Mononuclear cell (primary cell): ENCODE measurements around the gene LRRN2. TPM values are rescaled to one million over a fixed set of nuclear protein-coding genes. Genes with fewer than 3 reads are reported as not detected.
"Not testable (repeated sequence)": the region's sequence is repeated elsewhere in the genome, so short reads cannot be mapped to it uniquely, and the experiment has no call there.

Experiments
- H3K27me3 ChIP-seq: 2 replicates; pipeline ENCODE4 v1.6.0; 2011; ENCODE audit warnings: low read length, control low read depth; ENCODE audit not compliant: insufficient read depth
- H3K4me1 ChIP-seq: 2 replicates; pipeline ENCODE4 v1.5.1; 2011; ENCODE audit warnings: mild to moderate bottlenecking, low read length, control low read depth; ENCODE audit not compliant: insufficient read depth
- H3K4me3 ChIP-seq: 2 replicates; pipeline ENCODE4 v1.5.1; 2011; ENCODE audit warnings: mild to moderate bottlenecking, low read length, moderate library complexity
- H3K9me3 ChIP-seq: 2 replicates; pipeline ENCODE4 v1.5.1; 2011; ENCODE audit warnings: low read depth, mild to moderate bottlenecking, control low read depth, low read length
- total RNA-seq: library from RNA; depleted of rRNA; stranded (reverse); fragments of >200 nt; gene quantifications from one replicate; pipeline ENCODE4 v1.2.3, GENCODE V29; 2012

Gene LRRN2
- total RNA-seq, 1 donor, result not detected

GRCh38 chr1:204645666-204646065 lies 39.9 kb downstream of the LRRN2 start:
- H3K4me1 ChIP-seq, result no peaks in the 10 kb centered on the region
- H3K9me3 ChIP-seq, result no peaks in the 10 kb centered on the region
- H3K27me3 ChIP-seq, result no peaks in the 10 kb centered on the region
- H3K4me3 ChIP-seq, result no peak overlapping the region

- Histone ChIP-seq H3K4me3 (no peak overlapping the region), H3K27me3 (no peaks in the 10 kb centered on the region), H3K4me1 (no peaks in the 10 kb centered on the region), H3K9me3 (no peaks in the 10 kb centered on the region)
Observed at GRCh38 chr1:204645251-204645650, 40.3 kb downstream of the LRRN2 start.

GRCh38 chr1:204643503-204643902 lies 42.0 kb downstream of the LRRN2 start:
- no peaks in the 10 kb centered on the region for H3K9me3 ChIP-seq
- no peaks in the 10 kb centered on the region for H3K27me3 ChIP-seq
- H3K4me3 ChIP-seq, result no peak overlapping the region
- no peaks in the 10 kb centered on the region for H3K4me1 ChIP-seq

- Histone ChIP-seq H3K4me3 (no peak overlapping the region), H3K9me3 (no peaks in the 10 kb centered on the region), H3K4me1 (no peaks in the 10 kb centered on the region), H3K27me3 (no peaks in the 10 kb centered on the region)
Observed at GRCh38 chr1:204641936-204642335, 43.6 kb downstream of the LRRN2 start.

- H3K9me3 ChIP-seq, result no peaks in the 10 kb centered on the region
- H3K4me3 ChIP-seq, result no peak overlapping the region
- no peaks in the 10 kb centered on the region for H3K27me3 ChIP-seq
- no peaks in the 10 kb centered on the region for H3K4me1 ChIP-seq
Observed at GRCh38 chr1:204641455-204641854, 44.1 kb downstream of the LRRN2 start.

GRCh38 chr1:204640578-204640977 lies 45.0 kb downstream of the LRRN2 start:
- no peaks in the 10 kb centered on the region for H3K27me3 ChIP-seq
- H3K4me1 ChIP-seq, result no peaks in the 10 kb centered on the region
- H3K4me3 ChIP-seq, result no peak overlapping the region
- H3K9me3 ChIP-seq, result no peaks in the 10 kb centered on the region

- Histone ChIP-seq H3K27me3 (no peaks in the 10 kb centered on the region), H3K4me1 (no peaks in the 10 kb centered on the region), H3K4me3 (no peak overlapping the region), H3K9me3 (no peaks in the 10 kb centered on the region)
Observed at GRCh38 chr1:204634260-204634910, 51.2 kb downstream of the LRRN2 start.

GRCh38 chr1:204633665-204634064 lies 51.9 kb downstream of the LRRN2 start:
- no peak overlapping the region for H3K4me3 ChIP-seq
- no peaks in the 10 kb centered on the region for H3K27me3 ChIP-seq
- H3K9me3 ChIP-seq, result no peaks in the 10 kb centered on the region
- no peaks in the 10 kb centered on the region for H3K4me1 ChIP-seq

GRCh38 chr1:204630132-204630905 lies 55.2 kb downstream of the LRRN2 start:
- no peaks in the 10 kb centered on the region for H3K4me1 ChIP-seq
- no peak overlapping the region for H3K4me3 ChIP-seq
- no peaks in the 10 kb centered on the region for H3K9me3 ChIP-seq
- no peaks in the 10 kb centered on the region for H3K27me3 ChIP-seq

GRCh38 chr1:204629459-204629858 lies 56.1 kb downstream of the LRRN2 start:
- not testable (repeated sequence) for H3K4me1 ChIP-seq, H3K4me3 ChIP-seq, H3K27me3 ChIP-seq, H3K9me3 ChIP-seq

GRCh38 chr1:204628868-204629267 lies 56.7 kb downstream of the LRRN2 start:
- H3K4me3 ChIP-seq, result no peak overlapping the region
- H3K27me3 ChIP-seq, result no peaks in the 10 kb centered on the region
- no peaks in the 10 kb centered on the region for H3K4me1 ChIP-seq
- H3K9me3 ChIP-seq, result no peaks in the 10 kb centered on the region

- Histone ChIP-seq H3K4me1 (no peaks in the 10 kb centered on the region), H3K9me3 (no peaks in the 10 kb centered on the region)
Observed at GRCh38 chr1:204627436-204627835, 58.1 kb downstream of the LRRN2 start.

GRCh38 chr1:204626381-204626780 lies 59.2 kb downstream of the LRRN2 start:
- Histone ChIP-seq H3K4me1 (no peaks in the 10 kb centered on the region), H3K9me3 (no peaks in the 10 kb centered on the region), H3K27me3 (no peaks in the 10 kb centered on the region), H3K4me3 (no peak overlapping the region)

More at GRCh38 chr1:204627436-204627835, 58.1 kb downstream of the LRRN2 start:
- no peaks in the 10 kb centered on the region for H3K27me3 ChIP-seq
- H3K4me3 ChIP-seq, result no peak overlapping the region

- no peaks in the 10 kb centered on the region for H3K27me3 ChIP-seq
- no peak overlapping the region for H3K4me3 ChIP-seq
- H3K9me3 ChIP-seq, result no peaks in the 10 kb centered on the region
- H3K4me1 ChIP-seq, result no peaks in the 10 kb centered on the region
Observed at GRCh38 chr1:204624631-204625216, 60.8 kb downstream of the LRRN2 start.

- Histone ChIP-seq H3K9me3 (no peaks in the 10 kb centered on the region), H3K27me3 (no peaks in the 10 kb centered on the region), H3K4me3 (no peak overlapping the region), H3K4me1 (no peaks in the 10 kb centered on the region)
Observed at GRCh38 chr1:204623894-204624361, 61.6 kb downstream of the LRRN2 start.
